ENCODE data around the gene LRRC8C.

Gene LRRC8C

GRCh38 chr1:89633248-89633799, 404 bp downstream of the LRRC8C start:
- no peak for DNase-seq (ENCODE audit: low read depth in 2 of 2)

GRCh38 chr1:89633800-89634625, 1.1 kb downstream of the LRRC8C start:
- no peak for DNase-seq (ENCODE audit: low read depth in 2 of 2)

GRCh38 chr1:89635825-89636815, 3.2 kb downstream of the LRRC8C start:
- DNase-seq (ENCODE audit: low read depth in 2 of 2), result no peak

DNA sequence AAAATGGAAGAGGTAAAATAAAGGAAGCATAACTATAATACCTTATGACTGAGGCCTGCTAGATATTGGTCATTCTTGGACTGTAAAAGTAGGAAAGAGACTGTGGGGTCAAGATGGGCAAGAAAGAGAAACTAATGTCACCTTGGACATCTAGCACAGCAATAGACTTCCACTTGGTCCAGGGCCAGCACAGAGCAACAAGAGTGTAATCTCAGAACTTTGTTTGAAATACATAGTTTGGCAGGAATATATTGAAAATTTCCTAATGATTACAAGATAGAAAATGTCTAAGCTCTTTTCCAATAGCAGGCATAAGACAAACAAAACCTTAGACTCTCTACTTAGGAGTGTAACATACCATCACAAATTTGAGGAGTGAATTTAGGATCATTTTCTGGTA, 4.6 kb downstream of the LRRC8C start:
- DNase-seq (ENCODE audit: low read depth in 2 of 2), result no peak

GRCh38 chr1:89640440-89640839, 7.5 kb downstream of the LRRC8C start:
- DNase-seq (ENCODE audit: low read depth in 2 of 2), result no peak

DNA sequence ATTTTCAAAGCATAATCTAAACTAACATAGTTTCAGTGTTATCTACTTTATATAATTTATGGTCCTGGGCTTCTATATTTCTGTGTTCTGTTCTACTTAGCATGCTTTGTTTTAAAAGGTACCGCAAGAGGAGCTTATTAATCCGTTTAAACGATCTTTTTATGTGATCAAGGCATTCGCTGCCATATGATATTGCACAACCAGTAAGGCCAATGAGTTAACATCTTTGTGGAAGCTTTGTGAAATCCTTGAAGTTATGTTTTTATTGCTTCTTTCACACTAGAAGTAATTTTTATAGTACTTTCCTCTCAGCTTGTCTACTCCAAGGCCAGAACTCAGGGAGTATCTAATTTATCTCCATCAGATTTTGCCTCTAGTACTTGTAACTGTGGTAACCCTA, 8.9 kb downstream of the LRRC8C start:
- DNase-seq (ENCODE audit: low read depth in 2 of 2), result no peak

- no peak for DNase-seq (ENCODE audit: low read depth in 2 of 2)
Observed at GRCh38 chr1:89643577-89643976, 10.7 kb downstream of the LRRC8C start.

- no peak for DNase-seq (ENCODE audit: low read depth in 2 of 2)
Observed at GRCh38 chr1:89644119-89644814, 11.3 kb downstream of the LRRC8C start.

- no peak for DNase-seq (ENCODE audit: low read depth in 2 of 2)
Observed at GRCh38 chr1:89646259-89646658, 13.3 kb downstream of the LRRC8C start.

- no peak for DNase-seq (ENCODE audit: low read depth in 2 of 2)
Observed at GRCh38 chr1:89649783-89650182, 16.9 kb downstream of the LRRC8C start.

- DNase-seq (ENCODE audit: low read depth in 2 of 2), result no peak
Observed at GRCh38 chr1:89652373-89652772, 19.5 kb downstream of the LRRC8C start.

DNA sequence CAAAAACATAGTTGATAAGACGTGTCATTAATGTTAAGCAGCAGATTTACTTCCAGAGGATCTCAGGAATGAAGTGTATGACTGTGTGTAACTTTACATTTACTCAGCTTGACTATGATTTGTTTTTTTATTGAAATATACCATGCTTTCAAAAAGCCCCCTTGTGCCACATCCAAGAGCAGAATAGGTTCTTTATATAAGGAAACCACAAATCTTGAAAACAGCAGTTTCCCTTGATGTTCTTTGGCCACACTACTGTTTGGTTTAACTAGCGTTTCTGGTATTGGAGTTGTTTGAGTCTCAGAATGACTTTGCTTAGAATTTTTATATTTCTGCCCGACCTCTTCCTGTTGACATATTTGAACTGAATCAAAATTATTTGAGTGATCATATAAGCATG, 25.0 kb downstream of the LRRC8C start:
- no peak for DNase-seq (ENCODE audit: low read depth in 2 of 2)

GRCh38 chr1:89659322-89660081, 26.6 kb downstream of the LRRC8C start:
- no peak for DNase-seq (ENCODE audit: low read depth in 2 of 2)

DNA sequence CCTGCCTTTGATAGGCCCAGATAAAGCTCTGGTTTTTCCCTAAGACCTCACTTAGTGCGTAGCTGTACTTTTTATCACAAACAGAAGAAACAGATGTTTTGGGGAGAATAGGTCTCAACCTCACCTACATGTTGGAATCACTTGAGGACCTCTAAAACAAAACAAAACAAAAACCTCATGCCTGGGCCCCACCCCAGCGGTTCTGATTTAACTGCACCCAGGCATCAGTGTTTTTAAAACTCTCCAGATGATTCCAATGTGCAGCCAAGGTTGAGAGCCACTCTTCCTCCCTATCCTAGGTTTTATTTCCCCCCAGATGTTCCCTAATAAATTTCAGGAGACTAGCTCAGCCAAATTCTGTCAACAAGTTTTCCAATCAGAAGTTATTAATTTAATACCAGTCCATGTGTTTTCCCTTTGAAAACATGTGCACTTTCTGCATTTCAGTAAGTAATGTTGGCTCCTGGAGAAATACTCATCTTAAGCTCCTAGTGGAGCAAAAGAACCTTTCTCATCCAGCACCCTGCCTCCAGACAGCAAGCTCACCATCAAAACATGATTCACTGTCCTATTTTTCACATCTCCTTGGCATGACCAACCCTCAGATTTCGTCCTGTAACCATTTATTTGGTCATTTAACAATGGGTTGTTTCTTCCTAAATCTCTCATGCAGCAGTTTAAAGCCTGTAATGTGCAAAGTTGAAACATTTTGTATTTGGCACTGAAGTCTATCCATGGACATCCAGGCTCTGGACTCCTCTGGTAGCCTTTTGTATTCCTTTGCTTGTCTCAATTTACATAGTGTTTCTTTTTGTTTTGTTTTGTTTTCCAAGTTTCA, 27.5 kb downstream of the LRRC8C start:
- no peak for DNase-seq (ENCODE audit: low read depth in 2 of 2)

- DNase-seq (ENCODE audit: low read depth in 2 of 2), result no peak
Observed at GRCh38 chr1:89665941-89666340, 33.0 kb downstream of the LRRC8C start.

DNA sequence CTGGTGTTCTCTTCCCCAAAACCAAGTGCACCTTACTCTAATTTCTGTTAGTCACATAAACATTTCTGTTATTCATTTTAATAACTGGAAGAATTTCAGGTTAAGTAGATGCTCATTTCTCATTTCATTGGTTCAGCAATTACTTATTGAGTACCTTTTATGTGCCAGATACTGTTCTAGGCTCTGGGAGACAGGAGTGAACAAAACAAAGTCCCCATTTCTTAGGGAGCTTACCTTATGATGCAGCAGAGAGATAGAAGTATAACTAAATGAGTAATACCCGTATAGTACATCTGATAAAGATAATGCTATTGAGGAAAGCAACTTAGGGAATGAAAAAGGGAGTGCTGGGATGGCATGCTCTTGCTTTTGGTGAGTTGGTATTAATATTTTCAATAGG, 33.7 kb downstream of the LRRC8C start:
- no peak for DNase-seq (ENCODE audit: low read depth in 2 of 2)

- DNase-seq (ENCODE audit: low read depth in 2 of 2), result no peak
Observed at GRCh38 chr1:89667691-89668090, 34.8 kb downstream of the LRRC8C start.

- no peak for DNase-seq (ENCODE audit: low read depth in 2 of 2)
Observed at GRCh38 chr1:89668961-89669360, 36.0 kb downstream of the LRRC8C start.

GRCh38 chr1:89669441-89669840, 36.5 kb downstream of the LRRC8C start:
- no peak for DNase-seq (ENCODE audit: low read depth in 2 of 2)

DNA sequence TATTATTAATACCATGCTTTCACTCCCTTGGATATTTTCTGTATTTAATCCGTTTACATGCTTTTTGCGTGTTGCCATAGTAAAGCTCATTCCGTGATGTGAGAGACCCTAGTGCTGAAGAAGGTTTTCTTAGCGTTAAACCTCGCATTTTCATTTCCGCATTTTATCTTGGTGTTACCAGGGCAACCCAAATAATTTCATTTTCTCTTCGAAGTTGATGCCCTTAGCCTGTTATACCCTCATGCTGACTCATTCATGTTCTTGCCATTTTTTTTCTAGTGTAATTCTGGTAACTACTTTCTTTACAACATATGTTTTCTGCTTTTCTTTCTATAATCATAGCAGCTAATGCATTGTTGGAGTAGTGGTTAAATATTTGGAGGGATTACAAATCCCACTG, 37.2 kb downstream of the LRRC8C start:
- no peak for DNase-seq (ENCODE audit: low read depth in 2 of 2)
